HEK293 (cell line): ENCODE measurements around the gene RBM17.

Experiments
- GFI1B ChIP-seq: fragments of 450-650 bp; formaldehyde crosslinking; IDR thresholded peaks from 2 replicates; pipeline ENCODE4 v1.5.1; 2016; ENCODE audit warnings: missing biosample characterization, missing genetic modification characterization
- IKZF3 ChIP-seq: fragments of 450-650 bp; IDR thresholded peaks from 2 replicates; pipeline ENCODE4 v1.5.0; 2018; ENCODE audit warnings: missing biosample characterization, mild to moderate bottlenecking, missing genetic modification characterization, moderate library complexity
- KLF10 ChIP-seq: fragments of 450-650 bp; IDR thresholded peaks from 2 replicates; pipeline ENCODE4 v1.5.1; 2018; ENCODE audit warnings: missing biosample characterization, mild to moderate bottlenecking, missing genetic modification characterization
- KLF8 ChIP-seq: fragments of 450-650 bp; formaldehyde crosslinking; IDR thresholded peaks from 2 replicates; pipeline ENCODE4 v1.5.1; 2016; ENCODE audit warnings: missing biosample characterization, missing genetic modification characterization
- SETDB1 ChIP-seq: IDR thresholded peaks from one replicate; pipeline ENCODE4 v1.6.1; 2017; ENCODE audit warnings: mild to moderate bottlenecking, low read length, moderate library complexity, mixed read lengths; ENCODE audit not compliant: insufficient read length
- SP3 ChIP-seq: fragments of 450-650 bp; formaldehyde crosslinking; IDR thresholded peaks from 2 replicates; pipeline ENCODE4 v1.5.1; 2016; ENCODE audit warnings: missing biosample characterization, missing genetic modification characterization
- ZBTB8A ChIP-seq: fragments of 450-650 bp; formaldehyde crosslinking; IDR thresholded peaks from 2 replicates; pipeline ENCODE4 v1.5.1; 2016; ENCODE audit warnings: missing biosample characterization, missing genetic modification characterization
- ZFHX2 ChIP-seq: fragments of 450-650 bp; formaldehyde crosslinking; conservative IDR thresholded peaks from 2 replicates; pipeline ENCODE4 v1.5.1; 2016; ENCODE audit warnings: missing biosample characterization, missing genetic modification characterization
- ZNF2 ChIP-seq: fragments of 450-650 bp; formaldehyde crosslinking; IDR thresholded peaks from 2 replicates; pipeline ENCODE4 v1.5.1; 2016; ENCODE audit warnings: missing biosample characterization, missing genetic modification characterization
- ZNF324 ChIP-seq: fragments of 450-650 bp; formaldehyde crosslinking; IDR thresholded peaks from 2 replicates; pipeline ENCODE4 v1.5.1; 2016; ENCODE audit warnings: missing biosample characterization, missing genetic modification characterization
- ZNF335 ChIP-seq: fragments of 450-650 bp; formaldehyde crosslinking; conservative IDR thresholded peaks from 2 replicates; pipeline ENCODE4 v1.5.1; 2016; ENCODE audit warnings: missing biosample characterization, missing genetic modification characterization
- ZNF341 ChIP-seq: fragments of 450-650 bp; formaldehyde crosslinking; IDR thresholded peaks from 2 replicates; pipeline ENCODE4; 2016; ENCODE audit warnings: low read depth, missing biosample characterization, missing genetic modification characterization
- ZNF544 ChIP-seq: fragments of 450-650 bp; formaldehyde crosslinking; IDR thresholded peaks from 2 replicates; pipeline ENCODE4 v1.5.0; 2017; ENCODE audit warnings: missing biosample characterization, missing genetic modification characterization
- ZNF561 ChIP-seq: fragments of 450-650 bp; IDR thresholded peaks from 2 replicates; pipeline ENCODE4 v1.5.1; 2018; ENCODE audit warnings: missing biosample characterization, missing genetic modification characterization, borderline replicate concordance
- ZNF600 ChIP-seq: fragments of 450-650 bp; formaldehyde crosslinking; IDR thresholded peaks from 2 replicates; pipeline ENCODE4 v1.5.1; 2016; ENCODE audit warnings: missing biosample characterization, missing genetic modification characterization
- ZNF610 ChIP-seq: fragments of 450-650 bp; formaldehyde crosslinking; IDR thresholded peaks from 2 replicates; pipeline ENCODE4 v1.5.1; 2016; ENCODE audit warnings: missing biosample characterization, missing genetic modification characterization, borderline replicate concordance
- ZNF629 ChIP-seq: fragments of 450-650 bp; formaldehyde crosslinking; IDR thresholded peaks from 2 replicates; pipeline ENCODE4 v1.5.1; 2017; ENCODE audit warnings: missing biosample characterization, missing genetic modification characterization
- ZNF660 ChIP-seq: fragments of 450-650 bp; IDR thresholded peaks from 2 replicates; pipeline ENCODE4 v1.5.1; 2018; ENCODE audit warnings: missing biosample characterization, mild to moderate bottlenecking, missing genetic modification characterization
- ZNF677 ChIP-seq: fragments of 450-650 bp; IDR thresholded peaks from 2 replicates; pipeline ENCODE4 v1.5.0; 2018; ENCODE audit warnings: missing biosample characterization, mild to moderate bottlenecking, missing genetic modification characterization, moderate library complexity
- ZSCAN30 ChIP-seq: fragments of 450-650 bp; IDR thresholded peaks from 2 replicates; pipeline ENCODE4 v1.5.1; 2018; ENCODE audit warnings: missing biosample characterization, mild to moderate bottlenecking, missing genetic modification characterization, moderate library complexity
- ZXDB ChIP-seq: fragments of 450-650 bp; formaldehyde crosslinking; IDR thresholded peaks from 2 replicates; pipeline ENCODE4 v1.5.1; 2016; ENCODE audit warnings: missing biosample characterization, missing genetic modification characterization
- TF ChIP-seq, protein P1 (sequence below): fragments of 450-650 bp; formaldehyde crosslinking; IDR thresholded peaks from 2 replicates; pipeline ENCODE4 v1.5.1; 2017; ENCODE audit warnings: missing biosample characterization, missing genetic modification characterization
- TF ChIP-seq, protein P2 (sequence below): fragments of 450-650 bp; formaldehyde crosslinking; conservative IDR thresholded peaks from 2 replicates; pipeline ENCODE4 v1.5.1; 2016; ENCODE audit warnings: low read depth, missing biosample characterization, missing genetic modification characterization
- TF ChIP-seq, protein P3 (sequence below): fragments of 450-650 bp; formaldehyde crosslinking; IDR thresholded peaks from 2 replicates; pipeline ENCODE4 v1.5.1; 2016; ENCODE audit warnings: missing biosample characterization, missing genetic modification characterization
- TF ChIP-seq, protein P4 (sequence below): fragments of 450-650 bp; formaldehyde crosslinking; IDR thresholded peaks from 2 replicates; pipeline ENCODE4 v1.5.1; 2017; ENCODE audit warnings: missing biosample characterization, missing genetic modification characterization
- TF ChIP-seq, protein P5 (sequence below): fragments of 450-650 bp; IDR thresholded peaks from 2 replicates; pipeline ENCODE4 v1.5.1; 2018; ENCODE audit warnings: missing biosample characterization, mild to moderate bottlenecking, missing genetic modification characterization

Gene RBM17

DNA sequence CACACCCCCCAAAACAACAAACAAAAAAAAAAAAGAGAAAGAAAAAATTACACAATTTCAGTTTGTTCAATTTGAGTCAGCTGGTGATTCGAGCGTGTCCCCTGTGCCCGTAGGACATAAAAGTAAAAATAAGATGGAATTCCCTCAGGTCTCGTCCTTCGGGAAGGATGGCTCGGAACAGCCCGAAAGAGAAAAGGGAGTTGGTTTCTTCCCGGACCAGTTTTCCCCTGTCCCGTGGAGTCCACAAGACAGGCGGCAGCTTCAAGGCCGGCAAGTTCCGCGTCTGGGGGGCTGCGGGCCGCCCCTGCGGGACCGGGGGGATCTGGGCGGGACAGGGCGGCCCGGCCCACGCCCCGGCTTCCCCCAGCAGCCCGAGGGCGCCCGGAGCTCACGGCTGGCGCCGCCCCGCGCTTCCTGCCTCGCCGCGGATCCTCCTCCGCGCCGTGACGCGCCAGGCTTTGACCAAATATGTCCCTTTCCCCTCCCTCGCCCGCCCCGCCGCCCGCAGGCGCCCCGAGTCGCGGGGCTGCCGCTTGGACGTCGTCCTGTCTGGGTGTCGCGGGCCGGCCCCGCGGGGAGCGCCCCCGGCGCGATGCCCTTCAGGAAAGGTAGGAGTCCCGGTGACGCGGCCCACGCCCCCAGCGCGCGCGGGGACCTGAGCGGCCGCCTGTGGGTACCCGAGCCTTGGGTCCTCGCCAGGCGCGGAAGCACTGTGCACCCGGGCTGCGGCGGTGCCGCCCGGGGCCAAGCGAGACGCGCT, 55.8 kb downstream of the RBM17 start (continued):
- TF ChIP-seq, protein P1, sequence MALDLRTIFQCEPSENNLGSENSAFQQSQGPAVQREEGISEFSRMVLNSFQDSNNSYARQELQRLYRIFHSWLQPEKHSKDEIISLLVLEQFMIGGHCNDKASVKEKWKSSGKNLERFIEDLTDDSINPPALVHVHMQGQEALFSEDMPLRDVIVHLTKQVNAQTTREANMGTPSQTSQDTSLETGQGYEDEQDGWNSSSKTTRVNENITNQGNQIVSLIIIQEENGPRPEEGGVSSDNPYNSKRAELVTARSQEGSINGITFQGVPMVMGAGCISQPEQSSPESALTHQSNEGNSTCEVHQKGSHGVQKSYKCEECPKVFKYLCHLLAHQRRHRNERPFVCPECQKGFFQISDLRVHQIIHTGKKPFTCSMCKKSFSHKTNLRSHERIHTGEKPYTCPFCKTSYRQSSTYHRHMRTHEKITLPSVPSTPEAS (tag by site-specific recombination): peak; percentile 90
- TF ChIP-seq SETDB1 (no peak), ZNF324 (tag by site-specific recombination) (no peak), ZNF600 (tag by site-specific recombination) (0 out of 2 replicates have a peak, but pooled peaks have one; percentile 5), ZNF544 (no peak), KLF8 (tag by site-specific recombination) (0 out of 2 replicates have a peak, but pooled peaks have one; percentile 16), ZNF341 (tag by site-specific recombination) (peak; percentile 75), SP3 (peak; percentile 52; the same call in 1 of the 2 replicates), ZXDB (peak; percentile 59), ZNF2 (tag by site-specific recombination) (no peak; the same call in 1 of the 2 replicates), ZNF610 (tag by site-specific recombination) (no peak), KLF10 (tag by site-specific recombination) (peak; percentile 67; the same call in 1 of the 2 replicates), ZFHX2 (no peak; the same call in 1 of the 2 replicates), GFI1B (no peak), ZBTB8A (tag by site-specific recombination) (peak; percentile 88), ZNF629 (0 out of 2 replicates have a peak, but pooled peaks have one; percentile 14), ZNF677 (tag by site-specific recombination) (0 out of 2 replicates have a peak, but pooled peaks have one; percentile 24), ZNF660 (0 out of 2 replicates have a peak, but pooled peaks have one; percentile 32), ZNF561 (tag by site-specific recombination) (peak; percentile 88; the same call in 1 of the 2 replicates), ZNF335 (tag by site-specific recombination) (peak; percentile 88), ZSCAN30 (tag by site-specific recombination) (0 out of 2 replicates have a peak, but pooled peaks have one; percentile 58), IKZF3 (tag by site-specific recombination) (peak; percentile 86)
- TF ChIP-seq, protein P2, sequence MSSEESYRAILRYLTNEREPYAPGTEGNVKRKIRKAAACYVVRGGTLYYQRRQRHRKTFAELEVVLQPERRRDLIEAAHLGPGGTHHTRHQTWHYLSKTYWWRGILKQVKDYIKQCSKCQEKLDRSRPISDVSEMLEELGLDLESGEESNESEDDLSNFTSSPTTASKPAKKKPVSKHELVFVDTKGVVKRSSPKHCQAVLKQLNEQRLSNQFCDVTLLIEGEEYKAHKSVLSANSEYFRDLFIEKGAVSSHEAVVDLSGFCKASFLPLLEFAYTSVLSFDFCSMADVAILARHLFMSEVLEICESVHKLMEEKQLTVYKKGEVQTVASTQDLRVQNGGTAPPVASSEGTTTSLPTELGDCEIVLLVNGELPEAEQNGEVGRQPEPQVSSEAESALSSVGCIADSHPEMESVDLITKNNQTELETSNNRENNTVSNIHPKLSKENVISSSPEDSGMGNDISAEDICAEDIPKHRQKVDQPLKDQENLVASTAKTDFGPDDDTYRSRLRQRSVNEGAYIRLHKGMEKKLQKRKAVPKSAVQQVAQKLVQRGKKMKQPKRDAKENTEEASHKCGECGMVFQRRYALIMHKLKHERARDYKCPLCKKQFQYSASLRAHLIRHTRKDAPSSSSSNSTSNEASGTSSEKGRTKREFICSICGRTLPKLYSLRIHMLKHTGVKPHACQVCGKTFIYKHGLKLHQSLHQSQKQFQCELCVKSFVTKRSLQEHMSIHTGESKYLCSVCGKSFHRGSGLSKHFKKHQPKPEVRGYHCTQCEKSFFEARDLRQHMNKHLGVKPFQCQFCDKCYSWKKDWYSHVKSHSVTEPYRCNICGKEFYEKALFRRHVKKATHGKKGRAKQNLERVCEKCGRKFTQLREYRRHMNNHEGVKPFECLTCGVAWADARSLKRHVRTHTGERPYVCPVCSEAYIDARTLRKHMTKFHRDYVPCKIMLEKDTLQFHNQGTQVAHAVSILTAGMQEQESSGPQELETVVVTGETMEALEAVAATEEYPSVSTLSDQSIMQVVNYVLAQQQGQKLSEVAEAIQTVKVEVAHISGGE (tag by site-specific recombination): peak; percentile 89
- TF ChIP-seq, protein P3, sequence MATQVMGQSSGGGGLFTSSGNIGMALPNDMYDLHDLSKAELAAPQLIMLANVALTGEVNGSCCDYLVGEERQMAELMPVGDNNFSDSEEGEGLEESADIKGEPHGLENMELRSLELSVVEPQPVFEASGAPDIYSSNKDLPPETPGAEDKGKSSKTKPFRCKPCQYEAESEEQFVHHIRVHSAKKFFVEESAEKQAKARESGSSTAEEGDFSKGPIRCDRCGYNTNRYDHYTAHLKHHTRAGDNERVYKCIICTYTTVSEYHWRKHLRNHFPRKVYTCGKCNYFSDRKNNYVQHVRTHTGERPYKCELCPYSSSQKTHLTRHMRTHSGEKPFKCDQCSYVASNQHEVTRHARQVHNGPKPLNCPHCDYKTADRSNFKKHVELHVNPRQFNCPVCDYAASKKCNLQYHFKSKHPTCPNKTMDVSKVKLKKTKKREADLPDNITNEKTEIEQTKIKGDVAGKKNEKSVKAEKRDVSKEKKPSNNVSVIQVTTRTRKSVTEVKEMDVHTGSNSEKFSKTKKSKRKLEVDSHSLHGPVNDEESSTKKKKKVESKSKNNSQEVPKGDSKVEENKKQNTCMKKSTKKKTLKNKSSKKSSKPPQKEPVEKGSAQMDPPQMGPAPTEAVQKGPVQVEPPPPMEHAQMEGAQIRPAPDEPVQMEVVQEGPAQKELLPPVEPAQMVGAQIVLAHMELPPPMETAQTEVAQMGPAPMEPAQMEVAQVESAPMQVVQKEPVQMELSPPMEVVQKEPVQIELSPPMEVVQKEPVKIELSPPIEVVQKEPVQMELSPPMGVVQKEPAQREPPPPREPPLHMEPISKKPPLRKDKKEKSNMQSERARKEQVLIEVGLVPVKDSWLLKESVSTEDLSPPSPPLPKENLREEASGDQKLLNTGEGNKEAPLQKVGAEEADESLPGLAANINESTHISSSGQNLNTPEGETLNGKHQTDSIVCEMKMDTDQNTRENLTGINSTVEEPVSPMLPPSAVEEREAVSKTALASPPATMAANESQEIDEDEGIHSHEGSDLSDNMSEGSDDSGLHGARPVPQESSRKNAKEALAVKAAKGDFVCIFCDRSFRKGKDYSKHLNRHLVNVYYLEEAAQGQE (tag by site-specific recombination): no peak
- TF ChIP-seq, protein P4, sequence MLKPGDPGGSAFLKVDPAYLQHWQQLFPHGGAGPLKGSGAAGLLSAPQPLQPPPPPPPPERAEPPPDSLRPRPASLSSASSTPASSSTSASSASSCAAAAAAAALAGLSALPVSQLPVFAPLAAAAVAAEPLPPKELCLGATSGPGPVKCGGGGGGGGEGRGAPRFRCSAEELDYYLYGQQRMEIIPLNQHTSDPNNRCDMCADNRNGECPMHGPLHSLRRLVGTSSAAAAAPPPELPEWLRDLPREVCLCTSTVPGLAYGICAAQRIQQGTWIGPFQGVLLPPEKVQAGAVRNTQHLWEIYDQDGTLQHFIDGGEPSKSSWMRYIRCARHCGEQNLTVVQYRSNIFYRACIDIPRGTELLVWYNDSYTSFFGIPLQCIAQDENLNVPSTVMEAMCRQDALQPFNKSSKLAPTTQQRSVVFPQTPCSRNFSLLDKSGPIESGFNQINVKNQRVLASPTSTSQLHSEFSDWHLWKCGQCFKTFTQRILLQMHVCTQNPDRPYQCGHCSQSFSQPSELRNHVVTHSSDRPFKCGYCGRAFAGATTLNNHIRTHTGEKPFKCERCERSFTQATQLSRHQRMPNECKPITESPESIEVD (tag by site-specific recombination): no peak
- TF ChIP-seq, protein P5, sequence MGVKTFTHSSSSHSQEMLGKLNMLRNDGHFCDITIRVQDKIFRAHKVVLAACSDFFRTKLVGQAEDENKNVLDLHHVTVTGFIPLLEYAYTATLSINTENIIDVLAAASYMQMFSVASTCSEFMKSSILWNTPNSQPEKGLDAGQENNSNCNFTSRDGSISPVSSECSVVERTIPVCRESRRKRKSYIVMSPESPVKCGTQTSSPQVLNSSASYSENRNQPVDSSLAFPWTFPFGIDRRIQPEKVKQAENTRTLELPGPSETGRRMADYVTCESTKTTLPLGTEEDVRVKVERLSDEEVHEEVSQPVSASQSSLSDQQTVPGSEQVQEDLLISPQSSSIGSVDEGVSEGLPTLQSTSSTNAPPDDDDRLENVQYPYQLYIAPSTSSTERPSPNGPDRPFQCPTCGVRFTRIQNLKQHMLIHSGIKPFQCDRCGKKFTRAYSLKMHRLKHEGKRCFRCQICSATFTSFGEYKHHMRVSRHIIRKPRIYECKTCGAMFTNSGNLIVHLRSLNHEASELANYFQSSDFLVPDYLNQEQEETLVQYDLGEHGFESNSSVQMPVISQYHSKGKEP (tag by site-specific recombination): 0 out of 2 replicates have a peak, but pooled peaks have one; percentile 25
